ENCODE results near the gene NOTCH4.
"Not testable (repeated sequence)": the region's sequence is repeated elsewhere in the genome, so short reads cannot be mapped to it uniquely, and the experiment has no call there.

Gene NOTCH4

GRCh38 chr6:32216998-32217397 lies 6.9 kb downstream of the NOTCH4 start:
- no peak overlapping the region for H3K4me3 ChIP-seq (ENCODE audit: low read depth, low read length)
- TF ChIP-seq, protein P1, sequence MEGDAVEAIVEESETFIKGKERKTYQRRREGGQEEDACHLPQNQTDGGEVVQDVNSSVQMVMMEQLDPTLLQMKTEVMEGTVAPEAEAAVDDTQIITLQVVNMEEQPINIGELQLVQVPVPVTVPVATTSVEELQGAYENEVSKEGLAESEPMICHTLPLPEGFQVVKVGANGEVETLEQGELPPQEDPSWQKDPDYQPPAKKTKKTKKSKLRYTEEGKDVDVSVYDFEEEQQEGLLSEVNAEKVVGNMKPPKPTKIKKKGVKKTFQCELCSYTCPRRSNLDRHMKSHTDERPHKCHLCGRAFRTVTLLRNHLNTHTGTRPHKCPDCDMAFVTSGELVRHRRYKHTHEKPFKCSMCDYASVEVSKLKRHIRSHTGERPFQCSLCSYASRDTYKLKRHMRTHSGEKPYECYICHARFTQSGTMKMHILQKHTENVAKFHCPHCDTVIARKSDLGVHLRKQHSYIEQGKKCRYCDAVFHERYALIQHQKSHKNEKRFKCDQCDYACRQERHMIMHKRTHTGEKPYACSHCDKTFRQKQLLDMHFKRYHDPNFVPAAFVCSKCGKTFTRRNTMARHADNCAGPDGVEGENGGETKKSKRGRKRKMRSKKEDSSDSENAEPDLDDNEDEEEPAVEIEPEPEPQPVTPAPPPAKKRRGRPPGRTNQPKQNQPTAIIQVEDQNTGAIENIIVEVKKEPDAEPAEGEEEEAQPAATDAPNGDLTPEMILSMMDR (IDR thresholded peaks at IDR 0.05; ENCODE audit: borderline replicate concordance, insufficient read depth, low read depth, low read length), result no peak

DNA sequence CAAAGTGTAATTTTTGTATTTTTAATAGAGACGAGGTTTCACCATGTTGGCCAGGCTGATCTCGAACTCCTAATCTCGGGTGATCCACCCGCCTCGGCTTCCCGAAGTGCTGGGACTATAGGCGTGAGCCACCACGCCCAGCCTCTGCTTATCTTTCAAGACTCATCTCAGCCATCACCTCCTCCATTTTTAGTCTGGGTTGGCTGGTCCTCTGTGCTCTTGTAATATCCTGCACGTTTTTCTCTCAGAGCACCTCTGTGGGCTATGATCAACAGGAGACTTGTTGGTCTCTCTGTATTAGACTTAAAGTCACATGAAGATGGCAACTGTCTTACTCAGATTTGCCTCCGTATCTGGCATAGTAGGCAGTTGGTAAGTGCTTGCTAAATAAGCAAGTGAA lies 7.6 kb downstream of the NOTCH4 start:
- H3K4me3 ChIP-seq (ENCODE audit: low read depth, low read length), result no peak overlapping the region
- TF ChIP-seq, protein P1 (IDR thresholded peaks at IDR 0.05; ENCODE audit: borderline replicate concordance, insufficient read depth, low read depth, low read length), result no peak

GRCh38 chr6:32215617-32216016 lies 8.2 kb downstream of the NOTCH4 start:
- TF ChIP-seq, protein P1 (IDR thresholded peaks at IDR 0.05; ENCODE audit: borderline replicate concordance, insufficient read depth, low read depth, low read length), result no peak

GRCh38 chr6:32214126-32214525 lies 9.7 kb downstream of the NOTCH4 start:
- H3K4me3 ChIP-seq (ENCODE audit: low read depth, low read length), result no peak overlapping the region
- TF ChIP-seq, protein P1 (IDR thresholded peaks at IDR 0.05; ENCODE audit: borderline replicate concordance, insufficient read depth, low read depth, low read length), result no peak

More at GRCh38 chr6:32215617-32216016, 8.2 kb downstream of the NOTCH4 start:
- no peak overlapping the region for H3K4me3 ChIP-seq (ENCODE audit: low read depth, low read length)

GRCh38 chr6:32213649-32214048 lies 10.2 kb downstream of the NOTCH4 start:
- TF ChIP-seq, protein P1 (IDR thresholded peaks at IDR 0.05; ENCODE audit: borderline replicate concordance, insufficient read depth, low read depth, low read length), result no peak
- H3K4me3 ChIP-seq (ENCODE audit: low read depth, low read length), result no peak overlapping the region

DNA sequence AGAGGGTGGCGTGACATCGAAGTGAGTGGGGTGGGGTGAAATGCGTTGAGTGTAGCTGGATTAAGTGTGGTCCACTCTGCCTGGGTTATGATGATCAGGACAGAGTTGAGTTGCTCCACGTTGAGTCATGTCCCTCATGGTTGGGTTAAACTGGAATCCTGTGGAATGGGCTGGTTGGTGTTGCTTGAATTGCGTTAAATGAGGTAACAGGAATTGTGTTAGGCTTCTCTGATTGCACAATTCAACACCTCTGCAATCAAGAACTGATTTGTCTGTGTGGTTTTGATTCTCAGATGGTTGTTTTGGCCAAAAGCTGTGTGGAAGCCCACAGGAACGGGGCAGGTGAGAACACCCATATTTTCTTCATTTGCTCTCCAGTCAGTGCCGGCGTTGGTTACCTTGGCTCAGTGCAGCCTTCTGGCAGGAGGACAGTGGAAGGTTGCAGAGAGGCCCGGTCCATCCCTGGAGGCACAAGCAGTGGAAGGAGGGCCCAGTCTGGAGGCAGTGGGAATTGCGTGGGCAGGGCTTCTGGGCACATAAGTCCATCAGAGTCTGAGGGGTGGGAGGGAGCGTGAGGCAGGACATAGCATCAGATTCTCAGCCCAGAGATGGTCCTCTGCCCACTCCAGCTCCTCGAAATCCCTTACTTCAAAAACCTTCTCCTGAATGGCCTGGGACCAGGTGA lies 11.6 kb downstream of the NOTCH4 start:
- TF ChIP-seq, protein P1 (IDR thresholded peaks at IDR 0.05; ENCODE audit: borderline replicate concordance, insufficient read depth, low read depth, low read length), result no peak

GRCh38 chr6:32211432-32211831 lies 12.4 kb downstream of the NOTCH4 start:
- not testable (repeated sequence) for H3K4me3 ChIP-seq (ENCODE audit: low read depth, low read length)

More for the DNA sequence above, 11.6 kb downstream of the NOTCH4 start:
- H3K4me3 ChIP-seq (ENCODE audit: low read depth, low read length), result no peak overlapping the region

All from GM12875 (cell line).